GM18508 (cell line): ENCODE results near the gene EGFR.
A peak's percentile ranks its signal among the peaks of the same experiment; 100 is the strongest.

Experiments used
- ATAC-seq: cut with Tn5 transposase; IDR thresholded peaks from one replicate; pipeline ENCODE4 v1.9.1; 2021; ENCODE audit warnings: moderate number of reproducible peaks; ENCODE audit not compliant: insufficient read depth, unreplicated experiment

The EGFR gene

DNA sequence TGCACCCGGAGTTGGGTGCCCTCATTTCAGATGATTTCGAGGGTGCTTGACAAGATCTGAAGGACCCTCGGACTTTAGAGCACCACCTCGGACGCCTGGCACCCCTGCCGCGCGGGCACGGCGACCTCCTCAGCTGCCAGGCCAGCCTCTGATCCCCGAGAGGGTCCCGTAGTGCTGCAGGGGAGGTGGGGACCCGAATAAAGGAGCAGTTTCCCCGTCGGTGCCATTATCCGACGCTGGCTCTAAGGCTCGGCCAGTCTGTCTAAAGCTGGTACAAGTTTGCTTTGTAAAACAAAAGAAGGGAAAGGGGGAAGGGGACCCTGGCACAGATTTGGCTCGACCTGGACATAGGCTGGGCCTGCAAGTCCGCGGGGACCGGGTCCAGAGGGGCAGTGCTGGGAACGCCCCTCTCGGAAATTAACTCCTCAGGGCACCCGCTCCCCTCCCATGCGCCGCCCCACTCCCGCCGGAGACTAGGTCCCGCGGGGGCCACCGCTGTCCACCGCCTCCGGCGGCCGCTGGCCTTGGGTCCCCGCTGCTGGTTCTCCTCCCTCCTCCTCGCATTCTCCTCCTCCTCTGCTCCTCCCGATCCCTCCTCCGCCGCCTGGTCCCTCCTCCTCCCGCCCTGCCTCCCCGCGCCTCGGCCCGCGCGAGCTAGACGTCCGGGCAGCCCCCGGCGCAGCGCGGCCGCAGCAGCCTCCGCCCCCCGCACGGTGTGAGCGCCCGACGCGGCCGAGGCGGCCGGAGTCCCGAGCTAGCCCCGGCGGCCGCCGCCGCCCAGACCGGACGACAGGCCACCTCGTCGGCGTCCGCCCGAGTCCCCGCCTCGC is at the start of gene EGFR:
Gene EGFR (plus strand): TSS at position 657 of the 830 bp plus-strand sequence. CDS start 261 bp downstream, outside the sequence.
- ATAC-seq = no peak

DNA sequence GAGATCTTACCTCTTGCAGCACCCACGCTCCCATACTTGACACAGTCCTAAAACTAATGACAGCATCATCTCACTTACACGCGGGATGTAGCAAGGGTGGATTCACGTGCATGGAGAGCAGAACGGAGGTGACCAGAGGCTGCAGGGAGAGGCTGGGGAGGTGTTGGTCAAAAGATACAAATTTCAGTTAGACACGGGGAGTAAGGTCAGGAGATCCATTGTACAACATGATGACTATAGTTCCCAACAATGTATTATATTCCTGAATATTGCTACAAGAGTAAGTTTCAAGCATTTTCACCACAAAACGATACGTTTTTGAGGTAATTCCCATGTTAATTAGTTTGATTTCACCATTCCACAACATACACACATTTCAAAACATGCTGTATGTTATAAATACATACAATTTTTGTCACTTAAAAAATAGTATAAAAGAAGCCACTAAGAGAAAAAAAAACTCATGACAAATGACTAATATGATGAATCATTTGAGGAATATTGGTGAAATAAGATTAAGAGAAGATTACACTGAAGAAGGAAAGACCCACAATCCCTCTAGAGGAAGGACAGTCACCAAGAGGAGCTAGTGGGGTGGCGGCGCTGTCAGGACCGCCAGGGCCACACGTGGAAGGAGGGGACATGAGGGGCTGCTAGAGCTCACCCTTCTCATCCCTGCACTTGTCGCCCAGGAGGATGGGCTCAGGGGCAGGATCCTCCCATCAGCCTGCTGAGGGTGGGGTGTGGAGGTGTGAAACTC is 49.4 kb upstream of the EGFR start:
- ATAC-seq = no peak

DNA sequence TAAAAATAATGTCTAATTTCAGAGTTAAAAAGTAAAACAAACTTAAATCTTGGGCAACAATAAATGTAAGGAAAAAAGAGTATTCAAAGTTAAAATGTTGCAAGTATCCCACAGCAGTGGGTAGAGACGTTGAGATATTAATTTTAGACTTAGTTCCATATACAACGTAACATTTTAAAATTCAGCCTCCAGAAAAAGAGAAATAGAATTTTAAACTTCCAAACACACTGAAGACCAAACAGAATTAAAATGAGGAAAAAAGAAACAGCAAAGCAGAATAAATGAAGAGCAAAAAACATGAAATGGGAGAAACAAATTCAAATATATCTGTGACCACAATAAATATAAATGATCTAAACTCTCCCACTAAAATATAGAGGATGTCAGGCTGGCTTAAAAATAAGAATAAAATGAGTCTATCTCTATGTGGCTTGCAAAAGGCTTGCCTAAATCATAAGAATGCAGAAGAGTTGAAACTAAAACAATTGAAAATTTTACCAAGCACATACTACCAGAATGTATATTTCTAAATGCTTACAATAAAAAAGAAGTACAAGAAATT is 46.0 kb upstream of the EGFR start:
- ATAC-seq = no peak

DNA sequence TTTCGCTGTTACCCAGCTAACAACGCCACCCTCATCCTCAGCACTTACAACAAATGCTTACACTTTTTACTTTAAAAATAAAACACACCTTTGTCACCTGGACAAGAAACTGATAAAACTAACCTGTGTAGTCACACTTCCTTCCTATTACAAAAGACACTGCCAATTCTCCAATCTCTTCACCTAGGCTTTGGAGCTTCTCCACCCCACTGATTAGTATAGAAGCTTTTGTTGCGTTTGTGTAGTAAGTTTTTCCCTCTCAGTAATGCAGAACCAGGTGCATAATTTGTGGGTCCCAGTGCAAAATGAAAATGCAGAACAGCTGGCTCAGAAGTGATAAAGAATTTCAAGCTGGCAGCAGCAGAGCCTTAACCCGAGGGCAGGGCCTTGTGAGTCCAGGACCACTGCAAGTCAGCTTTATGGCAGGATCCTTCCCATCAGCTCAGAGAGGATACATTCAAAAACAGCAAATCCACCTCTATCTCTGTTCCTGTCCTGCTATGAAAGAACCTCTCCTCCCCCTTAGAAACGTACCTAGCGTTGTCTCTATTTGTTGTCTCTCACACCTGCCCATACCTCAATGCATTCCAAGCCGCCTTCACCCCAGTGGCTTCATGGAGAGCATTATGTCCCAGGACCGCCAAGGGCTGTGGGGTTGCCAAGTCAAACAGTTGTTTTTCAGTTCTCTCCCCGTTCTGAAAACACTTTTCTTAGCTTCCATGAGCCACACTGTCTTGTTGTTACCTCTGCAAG is 40.3 kb upstream of the EGFR start:
- no peak for ATAC-seq

DNA sequence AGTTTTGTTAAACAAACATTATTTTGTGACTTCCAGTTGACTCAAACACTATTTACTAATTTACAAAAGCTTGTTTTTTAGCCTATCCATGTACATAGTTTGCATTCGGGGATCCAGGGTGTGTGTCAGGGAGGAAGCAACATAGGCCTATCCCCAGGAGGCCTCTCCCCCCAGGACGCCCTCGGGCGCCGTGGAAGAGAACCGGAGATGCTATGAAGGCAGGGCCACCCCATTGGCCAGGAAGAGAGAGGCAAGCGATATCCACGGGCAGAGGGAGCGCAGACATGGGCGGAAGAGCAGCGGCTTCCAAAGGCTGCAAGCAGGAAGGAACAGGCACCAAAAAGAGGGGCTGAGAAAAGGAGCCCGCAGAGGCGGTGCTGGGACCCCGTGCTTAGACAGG is 38.3 kb upstream of the EGFR start:
- no peak for ATAC-seq

DNA sequence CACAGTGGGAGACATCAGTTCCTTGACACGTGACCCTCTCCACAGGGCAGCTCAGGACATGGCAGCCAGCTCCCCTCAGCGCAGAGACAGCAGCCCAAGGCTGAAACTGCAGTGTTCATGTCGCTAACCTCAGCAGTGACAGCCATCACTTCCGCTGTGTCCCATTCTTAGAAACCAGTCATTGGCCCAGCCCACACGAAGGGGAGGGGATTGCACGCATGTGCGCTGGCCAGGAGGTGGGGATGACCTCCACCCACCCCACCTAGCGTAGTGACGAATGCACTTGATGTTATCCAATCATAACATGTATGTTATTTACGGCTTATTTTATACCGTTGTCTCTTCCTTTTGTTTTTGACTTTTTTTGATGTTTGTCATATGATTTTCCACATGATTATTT is 36.9 kb upstream of the EGFR start:
- no peak for ATAC-seq

DNA sequence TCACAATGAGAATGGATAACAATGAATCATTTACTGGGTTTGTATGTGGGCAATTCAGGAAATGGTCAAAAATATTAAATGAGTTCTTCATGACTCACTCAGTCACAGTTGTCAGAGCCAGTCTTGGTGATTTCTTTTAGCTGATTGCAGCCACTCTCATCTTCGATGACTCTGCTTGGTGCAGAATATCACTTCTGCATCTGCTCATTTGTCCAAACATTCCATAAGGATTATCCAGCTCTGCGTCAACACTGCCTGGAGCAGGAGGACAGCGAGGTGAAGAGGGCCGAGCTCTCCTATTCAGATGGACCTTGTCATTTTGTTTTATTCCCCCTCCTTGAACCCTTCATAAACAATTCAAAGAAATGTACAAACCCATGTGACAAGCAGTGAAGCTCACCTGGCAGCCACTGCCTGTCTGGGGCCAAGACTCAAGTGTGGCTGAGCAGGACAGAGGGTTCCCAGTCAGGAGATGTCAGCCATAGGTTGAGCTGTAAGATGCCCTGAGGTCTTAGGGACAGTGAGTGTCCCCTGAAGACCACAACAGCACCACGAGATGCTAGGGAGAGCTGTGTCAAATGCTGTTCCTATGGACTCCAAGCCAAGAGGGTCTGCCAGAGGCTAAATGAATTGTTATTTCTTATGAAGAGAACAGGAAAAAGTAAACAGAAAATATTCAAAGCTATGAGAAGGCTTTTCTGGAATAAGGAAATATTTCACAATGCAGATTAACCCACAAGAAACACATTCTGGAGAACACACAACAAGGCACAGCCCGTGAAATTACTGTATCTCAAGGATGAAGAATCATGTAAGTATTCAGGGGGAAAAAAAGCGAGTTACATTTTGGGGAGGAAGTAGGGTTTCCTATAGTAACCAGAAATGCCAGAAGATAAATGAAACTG is 33.1 kb upstream of the EGFR start:
- ATAC-seq = no peak

DNA sequence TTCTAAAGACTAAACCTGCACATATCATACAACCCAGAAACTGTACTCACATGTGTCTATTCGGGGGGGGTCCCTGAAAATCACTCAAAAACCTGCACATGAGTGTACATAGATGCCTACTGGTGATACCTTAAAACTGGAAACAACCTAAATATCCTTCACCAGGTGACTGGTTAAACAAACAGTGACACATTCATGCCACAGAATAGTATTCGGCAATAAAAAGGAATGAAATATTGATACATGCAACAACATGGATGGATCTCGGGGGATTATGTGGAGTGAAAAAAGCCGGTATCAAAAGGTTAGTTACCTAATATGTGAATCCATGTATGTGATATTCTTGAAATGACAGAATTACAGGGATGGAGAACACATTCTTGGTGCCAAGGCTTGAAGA is 32.1 kb upstream of the EGFR start:
- ATAC-seq = no peak

DNA sequence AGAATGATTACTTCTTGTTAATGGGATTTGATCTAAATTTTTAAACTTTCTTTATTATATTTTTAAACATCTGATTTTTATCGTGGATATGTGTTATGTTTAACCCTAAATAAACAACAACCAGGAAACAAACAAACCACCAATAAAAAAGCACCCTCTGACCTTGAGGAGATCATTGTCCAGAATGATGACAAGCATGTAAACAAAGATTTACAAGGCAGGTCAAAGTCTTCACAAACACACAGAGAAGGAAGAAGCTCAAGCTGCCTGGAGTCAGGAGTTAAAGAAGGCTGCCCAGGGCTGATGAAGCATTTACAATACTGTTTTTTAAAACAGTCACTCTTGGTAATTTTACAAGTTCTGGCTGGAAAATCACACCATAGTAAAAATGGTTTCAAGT is 31.0 kb upstream of the EGFR start:
- ATAC-seq = no peak

DNA sequence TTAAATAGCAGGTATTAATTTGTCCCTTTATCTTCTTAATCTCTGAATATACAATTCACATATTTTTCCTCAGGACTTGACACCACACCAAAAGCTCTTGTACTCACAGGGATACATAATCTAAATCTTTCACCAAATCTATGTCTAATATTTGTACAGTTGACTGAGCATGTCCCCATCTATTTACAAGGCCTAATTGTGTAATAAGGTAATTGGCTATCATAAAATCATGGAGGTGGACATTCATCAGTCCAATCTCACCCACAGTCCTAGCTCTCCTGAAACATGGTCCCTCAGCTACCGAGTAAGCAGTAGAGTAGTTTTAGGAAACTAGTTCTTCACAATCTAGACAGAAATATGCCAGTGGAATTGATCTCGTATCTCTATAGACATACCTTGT is 30.3 kb upstream of the EGFR start:
- ATAC-seq = no peak

DNA sequence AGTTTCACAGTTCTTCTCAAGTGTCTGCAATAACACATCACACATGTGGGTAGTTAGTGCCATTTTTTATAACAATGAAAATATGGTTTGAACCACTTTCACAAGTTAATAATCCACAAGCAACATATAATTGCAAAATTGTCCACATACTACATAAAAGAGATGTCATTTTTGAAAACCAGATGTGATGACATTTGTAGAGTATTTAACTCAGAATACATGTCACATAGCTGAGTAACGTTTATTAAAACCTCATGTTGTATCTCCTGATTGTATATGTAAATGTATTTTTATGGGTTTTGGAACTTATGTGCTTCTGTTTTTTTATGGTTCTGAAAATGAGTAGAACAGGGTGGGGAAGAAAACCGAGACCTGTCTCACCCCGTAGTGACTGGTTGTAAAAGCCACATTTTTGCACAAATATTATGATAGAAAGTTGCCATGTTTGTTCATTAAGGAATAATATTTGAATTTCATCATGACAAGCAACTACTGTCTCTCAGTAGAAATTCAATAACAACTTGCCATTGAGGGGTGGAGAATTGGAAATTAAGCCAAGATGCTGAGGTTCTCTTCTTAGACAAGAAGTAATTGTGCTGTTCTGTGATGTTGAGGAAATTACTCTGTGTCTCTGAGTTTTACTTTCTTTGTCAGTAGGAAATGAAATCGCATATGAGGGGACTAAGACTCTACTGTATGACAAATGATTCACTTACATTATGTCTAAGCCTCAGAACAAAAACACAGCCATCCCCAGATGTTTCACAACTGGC is 29.2 kb upstream of the EGFR start:
- no peak for ATAC-seq

DNA sequence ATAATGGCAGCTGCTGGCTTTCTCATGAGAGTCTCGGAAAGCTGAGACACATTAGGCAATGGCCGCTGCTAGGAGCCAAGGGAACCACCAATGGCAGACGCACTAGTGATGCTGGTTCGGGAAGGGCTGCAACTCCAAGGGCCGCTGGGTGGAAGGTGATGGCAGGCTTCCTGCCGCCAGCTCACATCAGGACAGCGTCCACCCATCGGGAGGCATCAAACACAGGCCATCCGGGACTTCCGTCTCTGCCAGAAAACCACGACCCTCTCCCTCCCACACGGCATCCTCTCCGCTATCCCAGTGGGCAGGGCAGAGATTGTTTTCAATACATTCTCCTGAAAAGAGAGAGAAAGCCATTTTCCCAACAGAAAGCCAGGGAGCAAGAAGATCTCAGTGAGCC is 27.5 kb upstream of the EGFR start:
- no peak for ATAC-seq

DNA sequence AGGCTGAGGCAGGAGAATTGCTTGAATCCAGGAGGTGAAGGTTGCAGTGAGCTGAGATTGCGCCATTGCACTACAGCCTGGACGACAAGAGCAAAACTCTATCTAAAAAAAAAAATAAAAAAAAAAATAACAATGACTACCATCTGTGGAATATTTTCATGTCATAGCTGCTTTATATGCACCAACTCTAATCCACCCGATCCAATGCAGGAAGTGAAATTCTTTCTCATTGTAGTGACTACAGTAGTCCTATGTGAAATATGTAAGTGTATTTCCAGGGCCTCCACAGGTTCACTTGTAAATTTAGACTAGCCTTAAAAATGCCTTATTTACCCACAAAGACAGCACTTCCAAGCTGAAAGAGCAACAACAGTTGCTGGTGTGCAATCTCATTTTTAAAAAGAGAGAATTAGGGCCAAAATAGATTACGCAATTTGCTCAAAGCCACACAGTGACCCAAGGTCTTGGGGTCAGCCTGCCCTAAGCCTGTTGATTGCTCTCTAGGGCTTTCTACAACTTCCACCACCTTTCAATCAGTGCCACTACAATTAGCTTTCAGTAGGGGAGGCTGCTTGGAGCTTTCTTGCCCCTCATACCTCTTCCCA is 25.8 kb upstream of the EGFR start:
- no peak for ATAC-seq

DNA sequence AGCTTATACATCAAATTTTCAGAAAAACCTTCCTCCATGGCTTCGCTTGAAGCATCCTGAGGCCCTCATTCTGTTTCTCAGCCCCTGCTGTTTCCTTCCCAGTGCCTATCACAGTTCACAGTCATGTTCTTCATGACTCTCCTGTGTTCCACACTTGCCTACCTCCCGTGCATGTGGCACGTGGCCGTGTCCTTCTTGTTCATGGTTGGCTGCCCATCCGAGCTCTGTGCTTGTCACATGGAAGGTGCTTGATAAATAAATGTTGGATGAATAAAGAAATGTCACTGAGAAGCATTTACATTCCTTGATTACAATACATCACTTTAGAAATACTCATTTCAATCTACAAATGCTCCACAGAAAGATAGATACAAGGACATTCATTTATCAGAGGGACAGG is 23.7 kb upstream of the EGFR start:
- ATAC-seq = no peak

DNA sequence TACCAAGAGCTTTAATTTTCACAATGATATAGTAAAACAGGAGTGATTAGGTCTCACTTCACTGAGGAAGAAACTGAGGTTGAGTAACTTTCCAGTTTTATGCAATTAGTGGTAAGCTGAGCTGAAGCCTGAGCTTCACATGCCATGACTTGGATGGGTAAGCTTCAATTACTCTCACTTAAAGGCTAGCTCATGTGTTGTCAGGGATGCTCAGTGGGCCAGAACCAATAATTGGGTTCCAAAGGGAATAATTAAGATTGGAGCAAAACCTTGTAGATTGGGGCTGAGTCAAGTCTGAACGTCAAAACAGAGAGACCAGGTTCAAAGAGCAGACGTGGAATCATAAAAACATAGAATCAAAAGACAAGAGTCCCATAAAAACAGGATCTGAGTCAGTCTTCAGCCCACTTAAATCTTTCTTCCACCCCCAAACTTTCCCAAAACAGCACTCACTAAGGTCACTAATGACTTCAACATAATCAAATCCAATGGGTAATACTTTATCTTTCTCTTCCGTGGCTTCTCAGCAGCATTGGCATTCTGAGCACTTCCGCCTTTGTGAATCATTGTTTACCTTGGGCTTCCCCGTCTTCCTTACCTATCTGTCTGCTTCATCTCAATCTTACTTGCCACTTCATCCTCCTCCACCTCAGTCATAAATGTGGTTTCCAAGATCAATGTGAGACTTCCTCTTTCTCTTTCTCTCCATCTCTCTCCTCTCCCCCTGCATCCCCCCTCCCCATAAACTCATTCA is 23.0 kb upstream of the EGFR start:
- peak; percentile 84 for ATAC-seq

DNA sequence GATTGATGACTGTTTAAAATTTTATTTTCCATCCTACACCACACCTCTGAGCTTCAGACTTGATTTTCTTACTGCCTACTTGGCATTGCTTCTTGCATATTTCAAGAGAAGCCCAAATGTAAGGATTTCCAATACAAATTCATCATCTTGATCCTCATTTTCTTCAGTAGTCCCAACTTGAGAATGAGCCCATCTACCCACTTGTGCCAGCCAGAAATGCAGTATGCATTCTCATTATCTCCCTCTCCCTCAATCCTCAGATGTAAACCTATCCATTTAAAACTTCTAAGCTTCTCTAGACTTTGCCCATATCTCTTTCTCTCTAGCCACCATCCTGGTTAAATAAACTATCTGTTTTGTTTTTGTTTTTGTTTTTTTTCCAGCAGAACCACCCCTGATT is 22.4 kb upstream of the EGFR start:
- ATAC-seq = no peak

DNA sequence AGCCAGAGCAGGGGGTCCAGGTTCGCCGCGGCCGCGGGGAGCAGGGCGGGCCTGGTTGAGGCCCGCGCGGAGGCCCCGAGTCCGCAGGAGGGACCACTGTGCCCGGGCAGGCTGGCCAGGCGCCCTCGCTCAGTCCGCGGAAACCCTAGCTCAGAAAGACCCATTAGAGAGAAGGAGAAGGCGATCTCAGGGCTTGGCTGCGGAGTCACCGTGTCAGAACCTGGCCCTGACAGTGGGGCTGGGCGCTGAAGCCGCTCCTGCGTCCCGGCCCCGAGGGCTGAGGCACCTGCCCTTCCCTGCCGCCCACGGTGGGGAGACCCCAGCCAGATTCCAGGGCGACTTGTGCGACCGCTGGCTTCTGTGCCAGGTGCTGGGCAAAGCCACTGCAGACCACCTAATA is 14.2 kb upstream of the EGFR start:
- ATAC-seq = no peak
